ENCODE results near the gene FRAS1. TPM values are rescaled to one million over a fixed set of nuclear protein-coding genes. Genes with fewer than 3 reads are reported as not detected.

FRAS1 gene
- total and polyA plus RNA-seq, 5 donors from 2014 or later, result not detected

GRCh38 chr4:78024085-78024484, 33.0 kb upstream of the FRAS1 start:
- H3K9me3 ChIP-seq (ENCODE audit: control insufficient read depth in 2 of 2, low read length in 2 of 2), result no peaks in the 10 kb centered on the region
- no peaks in the 10 kb centered on the region for H3K4me1 ChIP-seq (ENCODE audit: control insufficient read depth, insufficient read depth, low read length, poor library complexity, severe bottlenecking)
- Mint-ChIP-seq H3K27ac (no peak overlapping the region), H3K27me3 (peaks cover 10% of the 10 kb centered on the region), H3K9me3 (peaks cover 0 to 3% (median 0%) of the 10 kb centered on the region in 7 donors), H3K36me3 (no peaks in the 10 kb centered on the region), H3K4me3 (peak overlapping the region in 1 of 4 donors; percentile 80), H3K4me1 (no peaks in the 10 kb centered on the region)
- no peak overlapping the region for H3K27ac ChIP-seq (ENCODE audit: insufficient read depth, low read length, poor library complexity, severe bottlenecking)
- H3K36me3 ChIP-seq (ENCODE audit: control insufficient read depth, insufficient read depth, low read length), result no peaks in the 10 kb centered on the region
- no peak overlapping the region for H3K4me3 ChIP-seq (ENCODE audit: low read depth, low read length)
- H3K27me3 ChIP-seq (ENCODE audit: control insufficient read depth, insufficient read depth, low read length), result no peaks in the 10 kb centered on the region
- no peak for DNase-seq
- ATAC-seq (ENCODE audit: low read depth in 2 of 2), result no peak

- Histone ChIP-seq H3K9me3 (ENCODE audit: control insufficient read depth in 2 of 2, low read length in 2 of 2) (no peaks in the 10 kb centered on the region), H3K27ac (ENCODE audit: insufficient read depth, low read length, poor library complexity, severe bottlenecking) (no peak overlapping the region), H3K36me3 (ENCODE audit: control insufficient read depth, insufficient read depth, low read length) (no peaks in the 10 kb centered on the region), H3K4me3 (ENCODE audit: low read depth, low read length) (no peak overlapping the region), H3K27me3 (ENCODE audit: control insufficient read depth, insufficient read depth, low read length) (no peaks in the 10 kb centered on the region), H3K4me1 (ENCODE audit: control insufficient read depth, insufficient read depth, low read length, poor library complexity, severe bottlenecking) (no peaks in the 10 kb centered on the region)
- H3K4me3 Mint-ChIP-seq, result no peak overlapping the region
- DNase-seq, result no peak
- H3K4me1 Mint-ChIP-seq, result no peaks in the 10 kb centered on the region
- H3K9me3 Mint-ChIP-seq, result peaks cover 0 to 3% (median 0%) of the 10 kb centered on the region in 7 donors
- H3K27me3 Mint-ChIP-seq, result peaks cover 10% of the 10 kb centered on the region
- no peaks in the 10 kb centered on the region for H3K36me3 Mint-ChIP-seq
- H3K27ac Mint-ChIP-seq, result no peak overlapping the region
- no peak for ATAC-seq (ENCODE audit: low read depth in 2 of 2)
Observed at GRCh38 chr4:78024576-78025091, 32.5 kb upstream of the FRAS1 start.

- no peaks in the 10 kb centered on the region for H3K4me1 ChIP-seq (ENCODE audit: control insufficient read depth, insufficient read depth, low read length, poor library complexity, severe bottlenecking)
- H3K4me3 ChIP-seq (ENCODE audit: low read depth, low read length), result no peak overlapping the region
- ATAC-seq (ENCODE audit: low read depth in 2 of 2) (no peak), DNase-seq (no peak)
- no peak overlapping the region for H3K27ac Mint-ChIP-seq
- peaks cover 5% of the 10 kb centered on the region for H3K27me3 Mint-ChIP-seq
- H3K36me3 ChIP-seq (ENCODE audit: control insufficient read depth, insufficient read depth, low read length), result no peaks in the 10 kb centered on the region
- H3K36me3 Mint-ChIP-seq, result no peaks in the 10 kb centered on the region
- H3K27me3 ChIP-seq (ENCODE audit: control insufficient read depth, insufficient read depth, low read length), result peaks cover 5% of the 10 kb centered on the region
- no peaks in the 10 kb centered on the region for H3K4me1 Mint-ChIP-seq
- H3K9me3 Mint-ChIP-seq, result no peaks in the 10 kb centered on the region
- H3K27ac ChIP-seq (ENCODE audit: insufficient read depth, low read length, poor library complexity, severe bottlenecking), result no peak overlapping the region
- H3K4me3 Mint-ChIP-seq, result no peak overlapping the region
- no peaks in the 10 kb centered on the region for H3K9me3 ChIP-seq (ENCODE audit: control insufficient read depth in 2 of 2, low read length in 2 of 2)
Observed at GRCh38 chr4:78031417-78031950, 25.6 kb upstream of the FRAS1 start.

- no peaks in the 10 kb centered on the region for H3K9me3 ChIP-seq (ENCODE audit: control insufficient read depth in 2 of 2, low read length in 2 of 2)
- no peaks in the 10 kb centered on the region for H3K4me1 ChIP-seq (ENCODE audit: control insufficient read depth, insufficient read depth, low read length, poor library complexity, severe bottlenecking)
- H3K4me3 ChIP-seq (ENCODE audit: low read depth, low read length), result no peak overlapping the region
- Mint-ChIP-seq H3K36me3 (no peaks in the 10 kb centered on the region), H3K4me3 (no peak overlapping the region), H3K9me3 (peaks cover 0 to 1% (median 0%) of the 10 kb centered on the region in 7 donors), H3K4me1 (no peaks in the 10 kb centered on the region), H3K27me3 (peaks cover 5% of the 10 kb centered on the region), H3K27ac (no peak overlapping the region)
- no peaks in the 10 kb centered on the region for H3K36me3 ChIP-seq (ENCODE audit: control insufficient read depth, insufficient read depth, low read length)
- no peak for ATAC-seq (ENCODE audit: low read depth in 2 of 2)
- H3K27ac ChIP-seq (ENCODE audit: insufficient read depth, low read length, poor library complexity, severe bottlenecking), result no peak overlapping the region
- peaks cover 5% of the 10 kb centered on the region for H3K27me3 ChIP-seq (ENCODE audit: control insufficient read depth, insufficient read depth, low read length)
- no peak for DNase-seq
Observed at GRCh38 chr4:78032446-78032845, 24.7 kb upstream of the FRAS1 start.

GRCh38 chr4:78032929-78033328, 24.2 kb upstream of the FRAS1 start:
- H3K4me1 ChIP-seq (ENCODE audit: control insufficient read depth, insufficient read depth, low read length, poor library complexity, severe bottlenecking), result no peaks in the 10 kb centered on the region
- no peak overlapping the region for H3K4me3 ChIP-seq (ENCODE audit: low read depth, low read length)
- DNase-seq, result no peak
- H3K36me3 ChIP-seq (ENCODE audit: control insufficient read depth, insufficient read depth, low read length), result no peaks in the 10 kb centered on the region
- Mint-ChIP-seq H3K4me1 (no peaks in the 10 kb centered on the region), H3K36me3 (no peaks in the 10 kb centered on the region), H3K27me3 (peaks cover 5% of the 10 kb centered on the region), H3K9me3 (peaks cover 0 to 1% (median 0%) of the 10 kb centered on the region in 7 donors), H3K4me3 (no peak overlapping the region), H3K27ac (no peak overlapping the region)
- H3K27ac ChIP-seq (ENCODE audit: insufficient read depth, low read length, poor library complexity, severe bottlenecking), result no peak overlapping the region
- H3K27me3 ChIP-seq (ENCODE audit: control insufficient read depth, insufficient read depth, low read length), result peaks cover 5% of the 10 kb centered on the region
- H3K9me3 ChIP-seq (ENCODE audit: control insufficient read depth in 2 of 2, low read length in 2 of 2), result no peaks in the 10 kb centered on the region
- no peak for ATAC-seq (ENCODE audit: low read depth in 2 of 2)

GRCh38 chr4:78033861-78034260, 23.3 kb upstream of the FRAS1 start:
- Mint-ChIP-seq H3K9me3 (peaks cover 0 to 2% (median 0%) of the 10 kb centered on the region in 7 donors), H3K4me1 (no peaks in the 10 kb centered on the region), H3K27ac (no peak overlapping the region), H3K36me3 (no peaks in the 10 kb centered on the region), H3K4me3 (no peak overlapping the region), H3K27me3 (peaks cover 4% of the 10 kb centered on the region)
- DNase-seq, result no peak
- no peaks in the 10 kb centered on the region for H3K36me3 ChIP-seq (ENCODE audit: control insufficient read depth, insufficient read depth, low read length)
- H3K4me1 ChIP-seq (ENCODE audit: control insufficient read depth, insufficient read depth, low read length, poor library complexity, severe bottlenecking), result no peaks in the 10 kb centered on the region
- H3K27me3 ChIP-seq (ENCODE audit: control insufficient read depth, insufficient read depth, low read length), result peaks cover 5% of the 10 kb centered on the region
- H3K9me3 ChIP-seq (ENCODE audit: control insufficient read depth in 2 of 2, low read length in 2 of 2), result no peaks in the 10 kb centered on the region
- H3K27ac ChIP-seq (ENCODE audit: insufficient read depth, low read length, poor library complexity, severe bottlenecking), result no peak overlapping the region
- H3K4me3 ChIP-seq (ENCODE audit: low read depth, low read length), result no peak overlapping the region
- no peak for ATAC-seq (ENCODE audit: low read depth in 2 of 2)

GRCh38 chr4:78038704-78039103, 18.4 kb upstream of the FRAS1 start:
- Histone ChIP-seq H3K36me3 (ENCODE audit: control insufficient read depth, insufficient read depth, low read length) (no peaks in the 10 kb centered on the region), H3K27me3 (ENCODE audit: control insufficient read depth, insufficient read depth, low read length) (no peaks in the 10 kb centered on the region), H3K4me3 (ENCODE audit: low read depth, low read length) (no peak overlapping the region), H3K4me1 (ENCODE audit: control insufficient read depth, insufficient read depth, low read length, poor library complexity, severe bottlenecking) (no peaks in the 10 kb centered on the region), H3K9me3 (ENCODE audit: control insufficient read depth in 2 of 2, low read length in 2 of 2) (no peaks in the 10 kb centered on the region), H3K27ac (ENCODE audit: insufficient read depth, low read length, poor library complexity, severe bottlenecking) (no peak overlapping the region)
- no peaks in the 10 kb centered on the region for H3K36me3 Mint-ChIP-seq
- peaks cover 5% of the 10 kb centered on the region for H3K27me3 Mint-ChIP-seq
- H3K27ac Mint-ChIP-seq, result no peak overlapping the region
- peaks cover 0 to 4% (median 0%) of the 10 kb centered on the region in 7 donors for H3K9me3 Mint-ChIP-seq
- ATAC-seq (ENCODE audit: low read depth in 2 of 2) (no peak), DNase-seq (no peak)
- H3K4me1 Mint-ChIP-seq, result no peaks in the 10 kb centered on the region
- no peak overlapping the region for H3K4me3 Mint-ChIP-seq

GRCh38 chr4:78039678-78040077, 17.4 kb upstream of the FRAS1 start:
- H3K4me3 Mint-ChIP-seq, result no peak overlapping the region
- H3K36me3 Mint-ChIP-seq, result no peaks in the 10 kb centered on the region
- Histone ChIP-seq H3K9me3 (ENCODE audit: control insufficient read depth in 2 of 2, low read length in 2 of 2) (no peaks in the 10 kb centered on the region), H3K27me3 (ENCODE audit: control insufficient read depth, insufficient read depth, low read length) (no peaks in the 10 kb centered on the region), H3K27ac (ENCODE audit: insufficient read depth, low read length, poor library complexity, severe bottlenecking) (no peak overlapping the region), H3K4me3 (ENCODE audit: low read depth, low read length) (no peak overlapping the region), H3K4me1 (ENCODE audit: control insufficient read depth, insufficient read depth, low read length, poor library complexity, severe bottlenecking) (no peaks in the 10 kb centered on the region), H3K36me3 (ENCODE audit: control insufficient read depth, insufficient read depth, low read length) (no peaks in the 10 kb centered on the region)
- ATAC-seq (ENCODE audit: low read depth in 2 of 2), result no peak
- peaks cover 12% of the 10 kb centered on the region for H3K27me3 Mint-ChIP-seq
- H3K9me3 Mint-ChIP-seq, result peaks cover 0 to 4% (median 0%) of the 10 kb centered on the region in 7 donors
- no peaks in the 10 kb centered on the region for H3K4me1 Mint-ChIP-seq
- no peak for DNase-seq
- no peak overlapping the region for H3K27ac Mint-ChIP-seq

Data from CD4-positive, CD25-positive, alpha-beta regulatory T cell (primary cell).